Activated CD4-positive, alpha-beta memory T cell treated with anti-CD3 and anti-CD28 coated beads for 36 hours (primary cell): Measurements from ENCODE around the gene ZNF335. TPM values are rescaled to one million over a fixed set of nuclear protein-coding genes. Genes with fewer than 3 reads are reported as not detected.

Experiments
- CTCF ChIA-PET: fragments of 350-600 bp; sonication (Branson Sonifier 250); formaldehyde crosslinking; loops from one replicate; lab custom pipeline; 2021; ENCODE audit warnings: antibody characterized with exemption, inconsistent platforms; lab: Charles Lee
- POLR2A ChIA-PET: fragments of 350-600 bp; sonication (Branson Sonifier 250); formaldehyde crosslinking; loops from one replicate; lab custom pipeline; 2021; ENCODE audit warnings: antibody characterized with exemption; lab: Charles Lee
- DNase-seq: peaks from one replicate; pipeline ENCODE4 v3.0.0-alpha.2; 2020
- H3K27ac Mint-ChIP-seq: one replicate; pipeline ENCODE4 v1.8.0; 2021; ENCODE audit warnings: mixed read lengths
- H3K27me3 Mint-ChIP-seq: one replicate; pipeline ENCODE4 v1.8.0; 2021; ENCODE audit warnings: mixed read lengths
- H3K36me3 Mint-ChIP-seq: one replicate; pipeline ENCODE4 v1.8.0; 2021; ENCODE audit warnings: mixed read lengths
- H3K4me1 Mint-ChIP-seq: one replicate; pipeline ENCODE4 v1.8.0; 2021; ENCODE audit warnings: low read depth, mixed read lengths
- H3K4me3 Mint-ChIP-seq: one replicate; pipeline ENCODE4 v1.8.0; 2021; ENCODE audit warnings: mild to moderate bottlenecking, mixed read lengths
- H3K9me3 Mint-ChIP-seq: one replicate; pipeline ENCODE4 v1.8.0; 2021; ENCODE audit warnings: mixed read lengths
- intact Hi-C: fragments of 100-400 bp; cut with micrococcal nuclease; formaldehyde crosslinking; loops from one replicate; pipeline ENCODE4 v1.15.1; 2023
- total RNA-seq, 2 experiments: library from RNA; stranded (reverse); gene quantifications; one replicate each; pipeline ENCODE4 v1.2.3, GENCODE V29; 2021

ZNF335 gene, protein sequence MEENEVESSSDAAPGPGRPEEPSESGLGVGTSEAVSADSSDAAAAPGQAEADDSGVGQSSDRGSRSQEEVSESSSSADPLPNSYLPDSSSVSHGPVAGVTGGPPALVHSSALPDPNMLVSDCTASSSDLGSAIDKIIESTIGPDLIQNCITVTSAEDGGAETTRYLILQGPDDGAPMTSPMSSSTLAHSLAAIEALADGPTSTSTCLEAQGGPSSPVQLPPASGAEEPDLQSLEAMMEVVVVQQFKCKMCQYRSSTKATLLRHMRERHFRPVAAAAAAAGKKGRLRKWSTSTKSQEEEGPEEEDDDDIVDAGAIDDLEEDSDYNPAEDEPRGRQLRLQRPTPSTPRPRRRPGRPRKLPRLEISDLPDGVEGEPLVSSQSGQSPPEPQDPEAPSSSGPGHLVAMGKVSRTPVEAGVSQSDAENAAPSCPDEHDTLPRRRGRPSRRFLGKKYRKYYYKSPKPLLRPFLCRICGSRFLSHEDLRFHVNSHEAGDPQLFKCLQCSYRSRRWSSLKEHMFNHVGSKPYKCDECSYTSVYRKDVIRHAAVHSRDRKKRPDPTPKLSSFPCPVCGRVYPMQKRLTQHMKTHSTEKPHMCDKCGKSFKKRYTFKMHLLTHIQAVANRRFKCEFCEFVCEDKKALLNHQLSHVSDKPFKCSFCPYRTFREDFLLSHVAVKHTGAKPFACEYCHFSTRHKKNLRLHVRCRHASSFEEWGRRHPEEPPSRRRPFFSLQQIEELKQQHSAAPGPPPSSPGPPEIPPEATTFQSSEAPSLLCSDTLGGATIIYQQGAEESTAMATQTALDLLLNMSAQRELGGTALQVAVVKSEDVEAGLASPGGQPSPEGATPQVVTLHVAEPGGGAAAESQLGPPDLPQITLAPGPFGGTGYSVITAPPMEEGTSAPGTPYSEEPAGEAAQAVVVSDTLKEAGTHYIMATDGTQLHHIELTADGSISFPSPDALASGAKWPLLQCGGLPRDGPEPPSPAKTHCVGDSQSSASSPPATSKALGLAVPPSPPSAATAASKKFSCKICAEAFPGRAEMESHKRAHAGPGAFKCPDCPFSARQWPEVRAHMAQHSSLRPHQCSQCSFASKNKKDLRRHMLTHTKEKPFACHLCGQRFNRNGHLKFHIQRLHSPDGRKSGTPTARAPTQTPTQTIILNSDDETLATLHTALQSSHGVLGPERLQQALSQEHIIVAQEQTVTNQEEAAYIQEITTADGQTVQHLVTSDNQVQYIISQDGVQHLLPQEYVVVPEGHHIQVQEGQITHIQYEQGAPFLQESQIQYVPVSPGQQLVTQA (N-terminal part only)
- 10 to 100 TPM; 24.1 to 26.0 TPM for total RNA-seq

- ChIA-PET POLR2A (interaction anchor here (1.2 to 3.6 kb wide), 5 partner anchors 37 to 172 kb away, joined by 3 to 28 read pairs (median 3); partner anchors contain the start of genes PCIF1 and ZSWIM1), CTCF (interaction anchor here (1.1 to 11.8 kb wide), 10 partner anchors 12 to 171 kb away, joined by 3 to 98 read pairs (median 30); partner anchors contain the start of genes CTSA, NEURL2 and PCIF1)
- peaks cover 3% of the 10 kb centered on the region for H3K27me3 Mint-ChIP-seq
- H3K36me3 Mint-ChIP-seq = peaks cover 15% of the 10 kb centered on the region
- H3K27ac Mint-ChIP-seq = peak within 1 kb of the TSS; percentile 99
- intact Hi-C loops = loop anchor here (1.0 to 5.0 kb wide), 7 partner anchors 37 to 160 kb away; partner anchors contain the start of genes ACOT8, CTSA, NCOA5 and NEURL2
- no peaks in the 10 kb centered on the region for H3K9me3 Mint-ChIP-seq
- H3K4me3 Mint-ChIP-seq = peak within 1 kb of the TSS; percentile 85
- peak; percentile 95 for DNase-seq
- H3K4me1 Mint-ChIP-seq = peaks cover 21% of the 10 kb centered on the region
These were observed at the start of gene ZNF335 for GRCh38 chr20:45971675-45972499. Gene ZNF335 (minus strand): TSS chr20:45972203. CDS start chr20:45971410, 793 bp downstream.

DNA sequence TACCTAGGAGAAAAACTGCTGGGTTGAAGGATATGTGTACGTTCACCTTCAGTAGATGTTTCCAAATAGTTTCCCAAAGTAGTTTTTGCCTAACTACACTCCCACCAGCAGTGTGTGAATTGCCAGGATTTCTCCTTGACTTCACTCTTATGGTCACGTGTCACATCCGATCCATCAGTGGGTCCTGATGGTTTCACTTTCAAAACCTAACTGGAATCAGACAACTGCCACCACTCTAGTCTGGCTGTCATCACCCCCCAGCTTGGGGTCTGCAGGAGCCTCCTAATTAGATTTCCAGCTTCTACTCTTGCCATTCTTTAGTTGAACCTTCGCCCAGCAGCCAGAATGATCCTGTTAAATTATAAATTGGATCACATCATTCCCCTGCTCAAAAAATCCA is 48.6 kb upstream of the ZNF335 start:
- no peak overlapping the region for H3K4me3 Mint-ChIP-seq
- peaks cover 17% of the 10 kb centered on the region for H3K4me1 Mint-ChIP-seq
- H3K9me3 Mint-ChIP-seq = no peaks in the 10 kb centered on the region
- no peaks in the 10 kb centered on the region for H3K36me3 Mint-ChIP-seq
- ChIA-PET CTCF (interaction anchor here (0.7 kb wide), 1 partner anchor 154 kb away, joined by 3 read pairs; no protein-coding TSS in a partner anchor), POLR2A (no interaction called here)
- H3K27ac Mint-ChIP-seq = no peak overlapping the region
- H3K27me3 Mint-ChIP-seq = peaks cover 35% of the 10 kb centered on the region
- no peak for DNase-seq
- intact Hi-C loops = loop anchor here (5.0 kb wide), 1 partner anchor 287 kb away; the partner anchor contains the start of gene CDH22

DNA sequence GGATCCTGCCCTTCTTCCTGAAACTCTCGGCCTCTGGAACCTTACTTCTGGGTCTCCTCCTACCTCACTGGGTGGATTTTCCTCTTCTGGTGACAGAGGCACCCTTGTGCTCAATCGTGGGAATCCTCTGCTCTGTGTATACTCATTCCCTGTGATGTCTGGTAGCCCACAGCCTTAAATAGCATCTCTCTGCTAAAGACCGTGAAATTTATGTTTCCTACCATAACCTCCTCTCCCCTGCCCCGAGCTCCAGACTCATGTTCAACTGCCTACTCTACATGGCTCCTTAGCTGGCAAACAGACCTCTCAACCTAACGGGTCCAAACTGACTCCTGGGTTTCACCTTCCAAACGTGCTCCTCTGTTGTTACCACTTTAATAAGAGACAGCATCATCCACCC is 46.6 kb upstream of the ZNF335 start:
- Mint-ChIP-seq H3K27ac (no peak overlapping the region), H3K9me3 (no peaks in the 10 kb centered on the region), H3K36me3 (no peaks in the 10 kb centered on the region), H3K4me3 (no peak overlapping the region), H3K4me1 (peaks cover 22% of the 10 kb centered on the region), H3K27me3 (peaks cover 20% of the 10 kb centered on the region)
- ChIA-PET CTCF (interaction anchor here (0.6 to 1.7 kb wide), 3 partner anchors 32 to 49 kb away, joined by 4 to 6 read pairs (median 6); no protein-coding TSS in a partner anchor), POLR2A (no interaction called here)
- no peak for DNase-seq
- intact Hi-C loops = no loop called here

GRCh38 chr20:46018112-46018511 is 46.1 kb upstream of the ZNF335 start:
- Mint-ChIP-seq H3K4me1 (peaks cover 23% of the 10 kb centered on the region), H3K27ac (no peak overlapping the region), H3K27me3 (peaks cover 16% of the 10 kb centered on the region), H3K36me3 (no peaks in the 10 kb centered on the region), H3K4me3 (no peak overlapping the region), H3K9me3 (no peaks in the 10 kb centered on the region)
- CTCF ChIA-PET = interaction anchor here (0.6 to 1.7 kb wide), 4 partner anchors 31 to 287 kb away, joined by 4 to 6 read pairs (median 6); no protein-coding TSS in a partner anchor
- intact Hi-C loops = no loop called here
- no peak for DNase-seq
- POLR2A ChIA-PET = no interaction called here

DNA sequence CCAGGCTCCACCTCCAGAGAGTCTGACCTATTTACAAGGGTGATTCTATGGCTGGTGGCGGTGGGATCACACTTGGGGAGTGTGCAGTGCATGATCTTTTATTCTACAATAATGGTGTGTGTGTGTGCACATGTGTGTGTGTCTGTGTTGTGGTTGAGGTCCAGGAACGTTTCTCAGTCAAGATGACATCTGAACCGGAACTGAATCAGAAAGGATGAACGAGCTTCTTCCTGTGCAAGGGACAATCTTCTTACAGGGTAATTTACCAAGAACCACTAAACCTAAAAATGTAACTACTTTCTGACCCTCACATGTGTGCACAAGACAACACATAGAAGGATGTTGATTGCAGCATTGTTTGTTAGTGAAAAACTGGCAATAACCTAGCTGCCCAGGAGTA is 45.3 kb upstream of the ZNF335 start:
- H3K4me1 Mint-ChIP-seq = peaks cover 25% of the 10 kb centered on the region
- H3K27me3 Mint-ChIP-seq = peaks cover 24% of the 10 kb centered on the region
- ChIA-PET POLR2A (interaction anchor here (0.7 kb wide), 1 partner anchor 389 kb away, joined by 3 read pairs; no protein-coding TSS in a partner anchor), CTCF (interaction anchor here (1.2 to 1.7 kb wide), 4 partner anchors 30 to 288 kb away, joined by 3 to 6 read pairs (median 4); no protein-coding TSS in a partner anchor)
- no peak overlapping the region for H3K4me3 Mint-ChIP-seq
- no peak for DNase-seq
- H3K9me3 Mint-ChIP-seq = no peaks in the 10 kb centered on the region
- no peaks in the 10 kb centered on the region for H3K36me3 Mint-ChIP-seq
- no peak overlapping the region for H3K27ac Mint-ChIP-seq
- intact Hi-C loops = no loop called here

DNA sequence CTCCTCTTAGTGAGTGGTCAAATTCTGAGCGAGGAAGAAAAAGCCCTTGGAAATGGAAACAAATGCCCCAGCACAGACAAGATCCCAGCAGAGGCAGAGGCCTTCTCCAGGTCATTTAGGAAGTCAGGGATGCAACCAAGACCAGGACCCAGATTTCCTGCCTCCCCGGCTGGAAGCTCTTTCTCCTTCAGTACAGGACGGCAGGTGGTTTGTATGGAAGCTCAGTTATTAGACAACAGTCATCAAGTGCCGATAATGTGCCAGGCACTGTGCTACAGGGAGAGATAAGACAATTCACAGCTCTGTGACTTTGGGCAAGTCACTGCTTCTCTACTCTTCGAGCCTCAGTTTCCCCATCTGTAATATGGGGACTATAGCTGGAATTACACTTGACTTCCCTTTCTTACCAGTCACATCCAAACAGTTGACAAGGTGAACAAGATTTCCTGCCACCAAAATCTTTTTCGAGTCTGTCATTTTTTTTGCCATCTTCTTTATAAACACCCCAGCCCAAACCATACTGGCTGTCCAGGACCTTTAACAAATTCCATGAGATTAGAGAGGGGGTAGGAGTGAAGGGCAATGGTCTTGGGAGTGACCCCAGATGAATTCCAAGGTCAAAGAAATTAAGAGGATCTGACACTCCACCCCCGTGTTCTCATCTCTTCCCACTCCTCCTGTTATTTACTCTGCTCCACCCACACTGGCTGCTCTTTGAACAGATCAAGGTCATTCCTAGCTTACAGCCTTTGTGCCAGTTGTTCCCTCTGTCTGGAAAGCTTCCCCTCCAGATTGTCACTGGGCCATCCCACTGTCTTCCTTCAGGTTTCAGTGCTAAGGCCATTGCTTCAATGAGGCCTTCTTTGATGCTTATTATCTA is 42.8 kb upstream of the ZNF335 start:
- ChIA-PET POLR2A (interaction anchor here (0.6 kb wide), 1 partner anchor 580 kb away, joined by 7 read pairs; no protein-coding TSS in a partner anchor), CTCF (interaction anchor here (0.6 to 4.7 kb wide), 40 partner anchors 8 to 647 kb away, joined by 3 to 105 read pairs (median 4); partner anchors contain the start of genes CD40, ELMO2, SLC12A5 and ZNF335)
- Mint-ChIP-seq H3K27me3 (peaks cover 36% of the 10 kb centered on the region), H3K36me3 (peaks cover 3% of the 10 kb centered on the region), H3K9me3 (no peaks in the 10 kb centered on the region), H3K4me3 (peak overlapping the region; percentile 9), H3K27ac (no peak overlapping the region), H3K4me1 (peaks cover 34% of the 10 kb centered on the region)
- DNase-seq = no peak
- intact Hi-C loops = loop anchor here (5.0 kb wide), 1 partner anchor 42 kb away; the partner anchor contains the start of gene ZNF335

DNA sequence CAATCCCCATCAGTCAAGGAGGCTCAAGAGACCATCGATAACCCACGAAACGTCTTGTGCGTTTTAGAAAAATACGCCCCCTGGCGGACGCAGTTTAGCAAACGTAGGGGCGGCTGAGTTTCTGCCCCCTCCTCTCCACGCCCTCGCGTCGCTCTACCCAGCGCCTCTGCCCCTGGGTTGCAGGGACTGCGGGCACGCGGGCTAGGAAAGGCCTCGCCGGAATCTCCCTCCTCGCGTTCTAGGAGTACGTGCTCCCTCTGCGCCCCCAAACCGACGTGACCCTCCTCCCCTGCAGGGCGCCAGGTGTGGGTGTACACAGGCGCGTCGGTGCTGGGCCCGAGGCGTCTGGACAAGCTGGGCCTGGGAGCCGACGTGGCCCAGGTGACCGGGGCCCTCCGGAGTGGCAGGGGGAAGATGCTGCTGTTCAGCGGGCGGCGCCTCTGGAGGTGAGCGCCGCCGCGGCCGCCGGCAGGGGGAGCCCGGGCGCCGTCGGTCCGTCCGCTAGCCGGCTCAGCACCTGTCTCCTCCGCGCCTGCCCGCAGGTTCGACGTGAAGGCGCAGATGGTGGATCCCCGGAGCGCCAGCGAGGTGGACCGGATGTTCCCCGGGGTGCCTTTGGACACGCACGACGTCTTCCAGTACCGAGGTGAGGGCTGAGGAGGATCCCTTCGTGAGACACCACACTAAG is 42.0 kb upstream of the ZNF335 start:
- Mint-ChIP-seq H3K27ac (no peak overlapping the region), H3K27me3 (peaks cover 44% of the 10 kb centered on the region), H3K36me3 (peaks cover 3% of the 10 kb centered on the region), H3K4me3 (peak overlapping the region; percentile 56), H3K9me3 (no peaks in the 10 kb centered on the region), H3K4me1 (peaks cover 40% of the 10 kb centered on the region)
- CTCF ChIA-PET = interaction anchor here (0.7 to 4.7 kb wide), 54 partner anchors 9 to 646 kb away, joined by 3 to 105 read pairs (median 4); partner anchors contain the start of genes CD40, ELMO2, SLC12A5 and ZNF335
- DNase-seq = peak; percentile 76
- POLR2A ChIA-PET = interaction anchor here (0.6 to 1.0 kb wide), 2 partner anchors 14 to 580 kb away, joined by 3 to 7 read pairs; no protein-coding TSS in a partner anchor
- intact Hi-C loops = loop anchor here (1.0 to 5.0 kb wide), 2 partner anchors 27 to 42 kb away; partner anchors contain the start of gene ZNF335

GRCh38 chr20:46013322-46013828 is 41.4 kb upstream of the ZNF335 start:
- Mint-ChIP-seq H3K27me3 (peaks cover 47% of the 10 kb centered on the region), H3K9me3 (no peaks in the 10 kb centered on the region), H3K36me3 (peaks cover 3% of the 10 kb centered on the region), H3K27ac (no peak overlapping the region), H3K4me3 (peak overlapping the region; percentile 56), H3K4me1 (peaks cover 46% of the 10 kb centered on the region)
- no peak for DNase-seq
- POLR2A ChIA-PET = interaction anchor here (1.0 kb wide), 1 partner anchor 14 kb away, joined by 3 read pairs; no protein-coding TSS in a partner anchor
- CTCF ChIA-PET = interaction anchor here (0.6 to 4.7 kb wide), 42 partner anchors 8 to 371 kb away, joined by 3 to 105 read pairs (median 4); partner anchors contain the start of genes SLC12A5 and ZNF335
- intact Hi-C loops = loop anchor here (1.0 to 5.0 kb wide), 2 partner anchors 26 to 41 kb away; partner anchors contain the start of gene ZNF335
